K562 (cell line): ENCODE results near the gene SLC46A3. TPM values are rescaled to one million over a fixed set of nuclear protein-coding genes. Genes with fewer than 3 reads are reported as not detected.

ENCODE experiments used
- BMI1 ChIP-seq: fragments of 150-350 bp; IDR thresholded peaks from 2 replicates; pipeline ENCODE4 v1.6.1; 2014; ENCODE audit warnings: low read length
- CBX1 ChIP-seq: sonication (generic); IDR thresholded peaks from 2 replicates; pipeline ENCODE4 v1.6.1; 2016; ENCODE audit warnings: antibody characterized with exemption, low read depth, mild to moderate bottlenecking
- HNRNPH1 ChIP-seq: fragments of 200-400 bp; formaldehyde crosslinking; optimal IDR thresholded peaks from 2 replicates; pipeline ENCODE3; 2017; ENCODE audit warnings: low read depth, mild to moderate bottlenecking, low read length, moderate library complexity
- MAFF ChIP-seq: IDR thresholded peaks from 2 replicates; pipeline ENCODE4 v1.6.1; 2012; ENCODE audit warnings: low read length, improper control_type of control experiment
- POLR2H ChIP-seq: IDR thresholded peaks from 2 replicates; pipeline ENCODE4 v1.6.1; 2016; ENCODE audit warnings: missing genetic modification characterization, low read depth, mild to moderate bottlenecking, control low read depth, missing compliant biosample characterization, moderate library complexity
- ZNF384 ChIP-seq: IDR thresholded peaks from 2 replicates; pipeline ENCODE4 v1.6.1; 2012; ENCODE audit warnings: low read depth, low read length, improper control_type of control experiment
- ZNF584 ChIP-seq: fragments of 200-800 bp; sonication (Bioruptor generic); IDR thresholded peaks from 2 replicates; pipeline ENCODE4 v1.6.1; 2016; ENCODE audit warnings: low read depth, mild to moderate bottlenecking, missing genetic modification characterization, missing compliant biosample characterization
- ZNF699 ChIP-seq: fragments of 250-450 bp; sonication (Bioruptor Pico); IDR thresholded peaks from 2 replicates; pipeline ENCODE4 v1.8.0; 2021; ENCODE audit warnings: mild to moderate bottlenecking, moderate library complexity; ENCODE audit not compliant: insufficient replicate concordance
- polyA plus RNA-seq, 8 experiments: library from polyadenylated mRNA; depleted of rRNA in 4 of 8; stranded (reverse) in 5 of 8; unstranded in 3 of 8; fragments of >200 nt; fragmentation: Nextera tagmentation in 2 of 8; fragmentation: Illumina TruSeq in 1 of 8; extraction: Ambion mirVana in 2 of 8; extraction: Trizol in 1 of 8; gene quantifications; 2 replicates each; pipeline versions ENCODE4 v1.2.1 to v1.2.3, GENCODE V29; 2011 to 2014; ENCODE audit warnings: inconsistent platforms in 1 of 8, missing spikeins in 1 of 8
- total RNA-seq, 7 experiments: library from RNA; depleted of rRNA in 6 of 7; stranded (reverse); fragments of >200 nt in 6 of 7; fragmentation: Illumina TruSeq in 2 of 7; extraction: Trizol in 2 of 7; gene quantifications; 2 replicates each; pipeline versions ENCODE4 v1.2.1 to v1.2.3, GENCODE V29; 2011 to 2021; ENCODE audit warnings: low replicate concordance in 1 of 7
- TF ChIP-seq, protein P1 (sequence below): fragments of 200-800 bp; sonication (Bioruptor generic); IDR thresholded peaks from 2 replicates; pipeline ENCODE4 v1.6.1; 2017; ENCODE audit warnings: missing genetic modification characterization, missing compliant biosample characterization
- TF ChIP-seq, protein P2 (sequence below): fragments of 450-650 bp; IDR thresholded peaks from 2 replicates; pipeline ENCODE4 v1.6.1; 2016; ENCODE audit warnings: antibody characterized with exemption
- TF ChIP-seq, protein P3 (sequence below): fragments of 250-450 bp; sonication (Bioruptor Pico); IDR thresholded peaks from 2 replicates; pipeline ENCODE4 v1.8.0; 2021; ENCODE audit warnings: borderline replicate concordance, mild to moderate bottlenecking, moderate library complexity; ENCODE audit not compliant: poor library complexity, severe bottlenecking

The SLC46A3 gene
- total and polyA plus RNA-seq, 9 of the 15 experiments (the other 6 are each of a cell fraction or from before 2014, with no cell fraction given), result 0.14 to 1.2 (median 0.51) TPM

DNA sequence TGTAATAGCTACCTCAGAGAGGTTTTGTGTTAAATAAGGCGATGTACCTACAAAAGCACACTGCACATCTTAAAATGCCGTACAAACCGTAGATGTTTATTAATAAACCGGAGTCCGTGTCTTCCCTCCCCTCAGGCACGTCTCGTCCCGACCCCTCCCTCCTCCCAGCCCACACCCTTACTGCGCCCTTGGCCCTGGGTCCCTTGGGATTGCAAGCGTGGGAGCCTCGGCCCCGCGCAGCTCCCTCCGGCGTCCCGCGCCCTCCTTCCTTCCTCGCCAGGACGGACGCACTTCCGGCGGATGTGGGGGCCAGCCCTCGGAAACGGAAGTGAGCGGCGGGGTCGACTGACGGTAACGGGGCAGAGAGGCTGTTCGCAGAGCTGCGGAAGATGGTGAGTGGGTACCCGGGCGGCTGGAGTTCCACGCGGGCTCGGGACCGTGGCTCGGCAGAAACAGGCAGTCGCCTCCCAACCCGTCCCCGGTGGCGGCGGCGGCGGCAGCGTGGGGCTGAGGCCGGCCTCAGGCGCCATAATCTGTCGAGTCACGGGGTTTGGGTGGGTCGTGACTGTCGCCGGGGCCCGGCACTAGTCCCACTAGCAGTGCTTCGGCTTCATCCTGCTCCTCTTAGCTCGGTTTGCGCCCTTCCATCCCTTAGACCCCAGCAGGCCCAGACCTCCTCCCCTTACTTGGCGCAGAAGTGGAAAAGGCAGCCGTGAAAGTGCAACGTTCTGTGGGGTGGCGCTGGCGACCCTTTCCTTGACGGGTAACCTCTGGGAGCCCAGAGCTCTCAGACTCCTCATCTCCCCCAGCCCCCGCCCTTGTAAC lies 59.8 kb downstream of the SLC46A3 start, which contains the start of gene POMP (continued):
- TF ChIP-seq, protein P1, sequence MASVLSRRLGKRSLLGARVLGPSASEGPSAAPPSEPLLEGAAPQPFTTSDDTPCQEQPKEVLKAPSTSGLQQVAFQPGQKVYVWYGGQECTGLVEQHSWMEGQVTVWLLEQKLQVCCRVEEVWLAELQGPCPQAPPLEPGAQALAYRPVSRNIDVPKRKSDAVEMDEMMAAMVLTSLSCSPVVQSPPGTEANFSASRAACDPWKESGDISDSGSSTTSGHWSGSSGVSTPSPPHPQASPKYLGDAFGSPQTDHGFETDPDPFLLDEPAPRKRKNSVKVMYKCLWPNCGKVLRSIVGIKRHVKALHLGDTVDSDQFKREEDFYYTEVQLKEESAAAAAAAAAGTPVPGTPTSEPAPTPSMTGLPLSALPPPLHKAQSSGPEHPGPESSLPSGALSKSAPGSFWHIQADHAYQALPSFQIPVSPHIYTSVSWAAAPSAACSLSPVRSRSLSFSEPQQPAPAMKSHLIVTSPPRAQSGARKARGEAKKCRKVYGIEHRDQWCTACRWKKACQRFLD (CRISPR knock-in tag), result no peak
- no peak for TF ChIP-seq ZNF384
- peak; percentile 67 for TF ChIP-seq POLR2H (tag)
- TF ChIP-seq CBX1, result peak; percentile 47; the same call in 1 of the 2 replicates
- TF ChIP-seq HNRNPH1, result no peak
- no peak for TF ChIP-seq ZNF699 (CRISPR knock-in tag)
- TF ChIP-seq MAFF, result no peak
- no peak for TF ChIP-seq ZNF584
- no peak for TF ChIP-seq BMI1
- TF ChIP-seq, protein P2, sequence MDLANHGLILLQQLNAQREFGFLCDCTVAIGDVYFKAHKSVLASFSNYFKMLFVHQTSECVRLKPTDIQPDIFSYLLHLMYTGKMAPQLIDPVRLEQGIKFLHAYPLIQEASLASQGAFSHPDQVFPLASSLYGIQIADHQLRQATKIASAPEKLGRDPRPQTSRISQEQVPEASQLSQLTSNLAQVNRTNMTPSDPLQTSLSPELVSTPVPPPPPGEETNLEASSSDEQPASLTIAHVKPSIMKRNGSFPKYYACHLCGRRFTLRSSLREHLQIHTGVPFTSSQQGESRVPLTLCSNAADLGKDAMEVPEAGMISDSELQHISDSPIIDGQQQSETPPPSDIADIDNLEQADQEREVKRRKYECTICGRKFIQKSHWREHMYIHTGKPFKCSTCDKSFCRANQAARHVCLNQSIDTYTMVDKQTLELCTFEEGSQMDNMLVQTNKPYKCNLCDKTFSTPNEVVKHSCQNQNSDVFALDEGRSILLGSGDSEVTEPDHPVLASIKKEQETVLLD, result 0 out of 2 replicates have a peak, but pooled peaks have one; percentile 59
- TF ChIP-seq, protein P3, sequence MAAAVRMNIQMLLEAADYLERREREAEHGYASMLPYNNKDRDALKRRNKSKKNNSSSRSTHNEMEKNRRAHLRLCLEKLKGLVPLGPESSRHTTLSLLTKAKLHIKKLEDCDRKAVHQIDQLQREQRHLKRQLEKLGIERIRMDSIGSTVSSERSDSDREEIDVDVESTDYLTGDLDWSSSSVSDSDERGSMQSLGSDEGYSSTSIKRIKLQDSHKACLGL (CRISPR knock-in tag), result no peak
